Breast epithelium (tissue), 4 donors: ENCODE results near the gene UNC45B. TPM values are rescaled to one million over a fixed set of nuclear protein-coding genes. Genes with fewer than 3 reads are reported as not detected.
"Not testable (repeated sequence)": the region's sequence is repeated elsewhere in the genome, so short reads cannot be mapped to it uniquely, and the experiment has no call there.

Experiments used
- DNase-seq, 2 donors: peaks; one replicate each; pipeline ENCODE4 v3.0.0-alpha.2; 2019; ENCODE audit warnings: low spot score in 2 of 2
- H3K27ac ChIP-seq, 2 donors: fragments of 200-600 bp; sonication (generic) in 1 of 2; one replicate each; pipeline ENCODE4 v1.5.1; 2016 to 2019; ENCODE audit warnings: mild to moderate bottlenecking in 1 of 2
- H3K27me3 ChIP-seq, 2 donors: fragments of 200-600 bp; sonication (generic) in 1 of 2; one replicate each; pipeline versions ENCODE4 v1.5.1 to v1.6.0; 2017 to 2019; ENCODE audit warnings: control low read depth in 1 of 2, mild to moderate bottlenecking in 1 of 2
- H3K36me3 ChIP-seq: fragments of 200-600 bp; one replicate; pipeline ENCODE4 v1.5.1; 2019
- H3K4me1 ChIP-seq, 2 donors: fragments of 200-600 bp; sonication (generic); one replicate each; pipeline ENCODE4 v1.5.1; 2016 to 2019; ENCODE audit warnings: control low read depth in 1 of 2
- H3K4me3 ChIP-seq, 3 donors: fragments of 200-600 bp; sonication (generic); 1 replicate in 2 of 3; 2 replicates in 1 of 3; pipeline ENCODE4 v1.5.1; 2016 to 2019; ENCODE audit warnings: mild to moderate bottlenecking in 3 of 3, moderate library complexity in 2 of 3
- H3K9me3 ChIP-seq, 2 donors: fragments of 200-600 bp; sonication (generic) in 1 of 2; one replicate each; pipeline ENCODE4 v1.5.1; 2016 to 2019; ENCODE audit warnings: control low read depth in 1 of 2
- CTCF ChIP-seq, 3 donors: fragments of 450-650 bp; IDR thresholded peaks; one replicate each; pipeline ENCODE4 v1.5.1; 2016 to 2017; ENCODE audit warnings: antibody characterized with exemption in 3 of 3, mild to moderate bottlenecking in 3 of 3, moderate library complexity in 3 of 3
- POLR2A ChIP-seq: fragments of 450-650 bp; IDR thresholded peaks from one replicate; pipeline ENCODE4 v1.6.1; 2016; ENCODE audit warnings: antibody characterized with exemption, mild to moderate bottlenecking, moderate library complexity
- POLR2AphosphoS5 ChIP-seq, 3 donors: sonication (generic); formaldehyde crosslinking; IDR thresholded peaks; one replicate each; pipeline ENCODE4 v1.6.1; 2017; ENCODE audit warnings: antibody characterized with exemption in 3 of 3
- intact Hi-C: fragments of 100-400 bp; cut with DNase I; formaldehyde crosslinking; loops from one replicate; pipeline ENCODE4 v1.15.1; 2023; ENCODE audit warnings: low total_unique reads
- total RNA-seq, 3 donors: library from RNA; depleted of rRNA; stranded (reverse); fragments of >200 nt; gene quantifications; one replicate each; pipeline ENCODE4 v1.1.0, GENCODE V29; 2016

UNC45B gene
- total RNA-seq, 3 donors from 2014 or later, result not detected

- DNase-seq, result no peak
- no peak overlapping the region for H3K27ac ChIP-seq
- no peak for TF ChIP-seq POLR2AphosphoS5 (IDR thresholded peaks at IDR 0.05)
- no peak for TF ChIP-seq POLR2A
- no peak for TF ChIP-seq CTCF (IDR thresholded peaks at IDR 0.05)
- no peaks in the 10 kb centered on the region for H3K4me1 ChIP-seq
- H3K36me3 ChIP-seq, result no peaks in the 10 kb centered on the region
- H3K9me3 ChIP-seq, result no peaks in the 10 kb centered on the region
- no peak overlapping the region for H3K4me3 ChIP-seq
- intact Hi-C loops, result no loop called here
- no peaks in the 10 kb centered on the region for H3K27me3 ChIP-seq
Observed at GRCh38 chr17:35189291-35189690, 41.7 kb downstream of the UNC45B start.

- Histone ChIP-seq H3K36me3 (no peaks in the 10 kb centered on the region), H3K27ac (no peak overlapping the region), H3K27me3 (no peaks in the 10 kb centered on the region), H3K9me3 (no peaks in the 10 kb centered on the region), H3K4me1 (no peaks in the 10 kb centered on the region), H3K4me3 (no peak overlapping the region)
- TF ChIP-seq POLR2A, result no peak
- TF ChIP-seq CTCF (IDR thresholded peaks at IDR 0.05), result no peak
- no peak for TF ChIP-seq POLR2AphosphoS5 (IDR thresholded peaks at IDR 0.05)
- no peak for DNase-seq
- intact Hi-C loops, result no loop called here
Observed at GRCh38 chr17:35191001-35191695, 43.5 kb downstream of the UNC45B start.

GRCh38 chr17:35192708-35193107 lies 45.1 kb downstream of the UNC45B start:
- no peaks in the 10 kb centered on the region for H3K36me3 ChIP-seq
- intact Hi-C loops, result no loop called here
- no peak for DNase-seq

GRCh38 chr17:35194001-35194400 lies 46.4 kb downstream of the UNC45B start, which contains the start of gene SLC35G3:
Gene SLC35G3, minus strand, starts transcription at chr17:35194393. Its CDS starts 86 bp downstream, at chr17:35194307.
- H3K9me3 ChIP-seq, H3K27me3 ChIP-seq, DNase-seq, intact Hi-C loops, H3K27ac ChIP-seq, H3K36me3 ChIP-seq, H3K4me3 ChIP-seq, H3K4me1 ChIP-seq: not testable (repeated sequence)

More at GRCh38 chr17:35192708-35193107, 45.1 kb downstream of the UNC45B start:
- TF ChIP-seq CTCF (IDR thresholded peaks at IDR 0.05) (no peak), POLR2A (no peak), POLR2AphosphoS5 (IDR thresholded peaks at IDR 0.05) (no peak)
- H3K4me1 ChIP-seq, result no peaks in the 10 kb centered on the region
- H3K4me3 ChIP-seq, result no peak overlapping the region
- H3K27me3 ChIP-seq, result no peaks in the 10 kb centered on the region
- no peak overlapping the region for H3K27ac ChIP-seq
- H3K9me3 ChIP-seq, result no peaks in the 10 kb centered on the region

- DNase-seq, H3K36me3 ChIP-seq, H3K4me3 ChIP-seq, H3K4me1 ChIP-seq, intact Hi-C loops, H3K27me3 ChIP-seq, H3K27ac ChIP-seq: not testable (repeated sequence)
- H3K9me3 ChIP-seq, result peaks cover 0 to 11% of the 10 kb centered on the region in 2 donors
Observed at GRCh38 chr17:35195062-35195461, 47.4 kb downstream of the UNC45B start.

GRCh38 chr17:35202582-35202981 lies 55.0 kb downstream of the UNC45B start:
- H3K27ac ChIP-seq, H3K36me3 ChIP-seq, DNase-seq, H3K4me1 ChIP-seq, H3K27me3 ChIP-seq, H3K4me3 ChIP-seq, intact Hi-C loops: not testable (repeated sequence)
- H3K9me3 ChIP-seq, result peaks cover 0 to 12% of the 10 kb centered on the region in 2 donors
